ENCODE data around the gene SERPINA5.

The SERPINA5 gene

GRCh38 chr14:94548131-94548998 is 32.9 kb upstream of the SERPINA5 start:
- Histone ChIP-seq H3K36me3 (ENCODE audit: control insufficient read depth, insufficient read depth, low read length) (no peaks in the 10 kb centered on the region), H3K4me1 (ENCODE audit: control insufficient read depth, low read depth, low read length) (no peaks in the 10 kb centered on the region), H3K4me3 (ENCODE audit: low read length) (no peak overlapping the region), H3K79me2 (ENCODE audit: control insufficient read depth, insufficient read depth, low read length) (no peaks in the 10 kb centered on the region), H2BK15ac (replicated peaks; ENCODE audit: low read depth) (no peak overlapping the region), H3K9ac (ENCODE audit: low read length) (no peak overlapping the region), H2BK5ac (ENCODE audit: low read length) (no peak overlapping the region), H4K8ac (ENCODE audit: low read depth, low read length) (no peak overlapping the region), H3K79me1 (ENCODE audit: low read length) (no peaks in the 10 kb centered on the region), H3K4me2 (ENCODE audit: low read length) (no peak overlapping the region), H3K18ac (ENCODE audit: low read length) (no peak overlapping the region), H2BK120ac (ENCODE audit: low read depth, low read length) (no peak overlapping the region), H3K23ac (ENCODE audit: low read length) (no peak overlapping the region), H2AK5ac (ENCODE audit: low read length) (no peak overlapping the region), H3K56ac (ENCODE audit: low read length) (no peak overlapping the region), H3K4ac (ENCODE audit: low read depth, low read length) (no peak overlapping the region), H4K5ac (ENCODE audit: low read length) (no peak overlapping the region), H3K27ac (ENCODE audit: low read depth, low read length) (no peak overlapping the region), H3K27me3 (ENCODE audit: insufficient read depth, low read length, poor library complexity) (no peaks in the 10 kb centered on the region)
- WGBS (ENCODE audit: extremely low coverage, insufficient coverage, low lambda C conversion rate) = no CpG with 5 or more reads among the region's 14 CpGs
- DNase-seq = no peak

DNA sequence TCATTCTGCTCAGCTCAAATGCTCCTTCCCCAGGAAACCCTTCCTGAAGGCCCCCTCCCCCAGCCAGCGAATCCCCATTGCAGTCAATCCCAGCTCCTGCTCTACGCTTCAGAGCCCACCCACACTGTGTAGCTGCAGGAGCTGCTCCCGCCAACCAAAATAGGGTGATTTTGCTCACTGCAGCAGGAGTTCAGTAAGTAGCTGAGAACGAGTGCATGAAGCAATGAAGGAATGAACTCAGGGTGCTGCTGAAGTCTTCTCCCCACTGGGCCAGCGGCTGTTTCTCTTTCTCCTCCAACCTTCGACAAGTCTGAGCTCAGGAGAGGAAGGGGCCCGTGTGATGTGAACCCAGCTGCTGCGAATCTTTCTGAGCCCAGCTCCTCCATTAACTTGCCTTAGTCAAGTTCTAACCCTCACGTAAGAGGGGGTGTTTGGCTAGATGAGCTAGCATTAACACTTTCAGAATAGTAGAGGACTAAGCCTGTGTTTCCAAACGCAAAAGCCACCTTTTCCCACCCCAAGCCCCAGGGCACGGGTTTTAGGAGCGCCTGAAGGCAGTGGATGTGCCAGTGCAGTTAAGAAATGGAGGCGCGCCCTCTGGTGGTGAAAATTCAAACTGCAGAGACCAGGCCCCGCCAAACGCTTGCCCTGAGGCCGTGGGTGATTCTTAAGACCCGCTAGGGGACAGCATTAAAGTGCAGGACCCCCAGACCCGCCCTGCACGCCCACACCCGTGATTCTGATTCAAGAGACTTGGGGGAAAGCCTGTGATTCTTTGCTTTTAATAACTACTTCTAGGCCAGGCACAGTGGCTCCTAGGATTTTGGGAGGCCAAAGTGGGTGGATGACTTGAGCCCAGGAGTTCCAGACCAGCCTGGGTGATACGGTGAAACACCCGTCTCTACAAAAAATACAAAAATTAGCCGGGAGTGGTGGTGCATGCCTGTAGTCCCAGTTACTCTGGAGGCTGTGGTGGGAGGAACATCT is 31.9 kb upstream of the SERPINA5 start:
- no peak overlapping the region for H3K27ac ChIP-seq (ENCODE audit: low read depth, low read length)
- DNase-seq = peak; percentile 81
- no peaks in the 10 kb centered on the region for H3K36me3 ChIP-seq (ENCODE audit: control insufficient read depth, insufficient read depth, low read length)
- WGBS (ENCODE audit: extremely low coverage, insufficient coverage, low lambda C conversion rate) = no CpG with 5 or more reads among the region's 24 CpGs
- H2BK5ac ChIP-seq (ENCODE audit: low read length) = no peak overlapping the region
- no peak overlapping the region for H2AK5ac ChIP-seq (ENCODE audit: low read length)
- no peak overlapping the region for H3K23ac ChIP-seq (ENCODE audit: low read length)
- H2BK120ac ChIP-seq (ENCODE audit: low read depth, low read length) = no peak overlapping the region
- no peak overlapping the region for H3K4ac ChIP-seq (ENCODE audit: low read depth, low read length)
- H3K79me1 ChIP-seq (ENCODE audit: low read length) = no peaks in the 10 kb centered on the region
- H2BK15ac ChIP-seq (replicated peaks; ENCODE audit: low read depth) = no peak overlapping the region
- H3K27me3 ChIP-seq (ENCODE audit: insufficient read depth, low read length, poor library complexity) = no peaks in the 10 kb centered on the region
- no peak overlapping the region for H3K9ac ChIP-seq (ENCODE audit: low read length)
- H4K8ac ChIP-seq (ENCODE audit: low read depth, low read length) = no peak overlapping the region
- H3K4me1 ChIP-seq (ENCODE audit: control insufficient read depth, low read depth, low read length) = no peaks in the 10 kb centered on the region
- no peak overlapping the region for H3K4me2 ChIP-seq (ENCODE audit: low read length)
- H3K4me3 ChIP-seq (ENCODE audit: low read length) = no peak overlapping the region
- H4K5ac ChIP-seq (ENCODE audit: low read length) = no peak overlapping the region
- no peak overlapping the region for H3K56ac ChIP-seq (ENCODE audit: low read length)
- H3K18ac ChIP-seq (ENCODE audit: low read length) = no peak overlapping the region
- no peaks in the 10 kb centered on the region for H3K79me2 ChIP-seq (ENCODE audit: control insufficient read depth, insufficient read depth, low read length)

DNA sequence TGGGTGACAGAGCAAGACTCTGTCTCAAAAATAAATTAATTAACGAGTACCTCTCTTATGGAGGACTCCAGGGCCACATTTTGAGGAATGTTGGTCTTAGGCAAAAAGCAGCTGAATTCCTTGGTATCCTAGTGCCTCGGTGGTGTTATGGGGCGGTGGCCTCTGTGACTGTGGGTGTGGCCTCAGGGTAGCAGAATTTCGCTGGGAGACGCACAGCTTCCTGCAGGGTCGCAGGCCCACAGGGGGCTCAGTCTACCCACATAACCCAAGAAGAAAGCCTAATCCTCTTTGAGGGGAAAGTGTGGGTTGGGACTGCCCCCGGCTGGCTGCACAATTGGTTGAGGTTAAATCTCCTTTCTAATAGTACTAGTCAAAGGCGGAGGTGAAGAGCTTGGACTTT is 31.2 kb upstream of the SERPINA5 start:
- DNase-seq = no peak
- H4K5ac ChIP-seq (ENCODE audit: low read length) = no peak overlapping the region
- H3K4me2 ChIP-seq (ENCODE audit: low read length) = no peak overlapping the region
- no peaks in the 10 kb centered on the region for H3K27me3 ChIP-seq (ENCODE audit: insufficient read depth, low read length, poor library complexity)
- H3K4me3 ChIP-seq (ENCODE audit: low read length) = no peak overlapping the region
- no peaks in the 10 kb centered on the region for H3K36me3 ChIP-seq (ENCODE audit: control insufficient read depth, insufficient read depth, low read length)
- H2BK120ac ChIP-seq (ENCODE audit: low read depth, low read length) = no peak overlapping the region
- H2AK5ac ChIP-seq (ENCODE audit: low read length) = no peak overlapping the region
- H2BK5ac ChIP-seq (ENCODE audit: low read length) = no peak overlapping the region
- no peak overlapping the region for H3K23ac ChIP-seq (ENCODE audit: low read length)
- H3K79me1 ChIP-seq (ENCODE audit: low read length) = no peaks in the 10 kb centered on the region
- H3K9ac ChIP-seq (ENCODE audit: low read length) = no peak overlapping the region
- no CpG with 5 or more reads among the region's 8 CpGs for WGBS (ENCODE audit: extremely low coverage, insufficient coverage, low lambda C conversion rate)
- no peak overlapping the region for H3K18ac ChIP-seq (ENCODE audit: low read length)
- no peak overlapping the region for H4K8ac ChIP-seq (ENCODE audit: low read depth, low read length)
- no peak overlapping the region for H3K4ac ChIP-seq (ENCODE audit: low read depth, low read length)
- H3K79me2 ChIP-seq (ENCODE audit: control insufficient read depth, insufficient read depth, low read length) = no peaks in the 10 kb centered on the region
- H2BK15ac ChIP-seq (replicated peaks; ENCODE audit: low read depth) = no peak overlapping the region
- no peaks in the 10 kb centered on the region for H3K4me1 ChIP-seq (ENCODE audit: control insufficient read depth, low read depth, low read length)
- H3K27ac ChIP-seq (ENCODE audit: low read depth, low read length) = no peak overlapping the region
- H3K56ac ChIP-seq (ENCODE audit: low read length) = no peak overlapping the region

DNA sequence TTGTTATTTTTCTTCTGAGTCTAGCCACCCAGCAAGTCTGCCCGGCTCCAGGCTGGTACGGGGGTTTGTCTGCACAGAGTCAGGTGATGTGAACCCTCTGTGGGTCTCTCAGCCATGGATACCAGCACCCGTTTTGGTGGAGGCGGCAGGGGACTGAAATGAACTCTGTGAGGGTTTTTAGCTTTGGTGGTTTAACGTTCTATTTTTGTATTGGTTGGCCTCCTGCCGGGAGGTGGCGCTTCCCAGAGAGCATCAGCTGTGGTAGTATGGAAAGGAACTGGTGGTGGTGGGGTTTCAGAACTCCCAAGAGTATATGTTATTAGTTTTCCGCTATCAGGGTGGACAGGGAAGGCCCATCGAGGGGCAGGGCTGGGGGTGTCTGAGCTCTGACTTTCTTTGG is 25.2 kb upstream of the SERPINA5 start:
- H3K79me1 ChIP-seq (ENCODE audit: low read length) = no peaks in the 10 kb centered on the region

DNA sequence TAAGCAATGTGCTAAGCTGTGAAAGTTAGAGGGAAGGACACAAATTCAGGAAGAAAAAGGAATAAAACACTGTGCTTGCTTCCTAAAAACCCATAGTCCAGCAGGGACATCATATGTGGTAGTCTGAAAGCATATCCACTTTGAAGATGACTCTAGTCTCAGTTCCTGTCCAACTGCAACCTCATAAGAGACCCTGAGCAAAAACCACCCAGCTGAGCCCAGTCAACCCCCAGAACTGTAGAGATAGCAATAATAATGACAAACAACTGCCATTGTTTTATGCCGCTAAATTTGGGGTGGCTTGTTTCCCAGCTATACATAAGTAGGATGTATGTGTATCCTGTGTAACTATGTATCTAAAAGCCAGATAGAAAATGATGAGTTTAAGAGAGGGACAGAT is 23.9 kb upstream of the SERPINA5 start:
- Histone ChIP-seq H3K79me1 (ENCODE audit: low read length) (no peaks in the 10 kb centered on the region), H4K5ac (ENCODE audit: low read length) (no peak overlapping the region), H2BK5ac (ENCODE audit: low read length) (no peak overlapping the region), H4K8ac (ENCODE audit: low read depth, low read length) (no peak overlapping the region), H3K23ac (ENCODE audit: low read length) (no peak overlapping the region), H3K9ac (ENCODE audit: low read length) (no peak overlapping the region), H3K4ac (ENCODE audit: low read depth, low read length) (no peak overlapping the region), H3K27ac (ENCODE audit: low read depth, low read length) (no peak overlapping the region), H3K79me2 (ENCODE audit: control insufficient read depth, insufficient read depth, low read length) (no peaks in the 10 kb centered on the region), H3K4me2 (ENCODE audit: low read length) (no peak overlapping the region), H2BK15ac (replicated peaks; ENCODE audit: low read depth) (no peak overlapping the region), H3K27me3 (ENCODE audit: insufficient read depth, low read length, poor library complexity) (no peaks in the 10 kb centered on the region), H3K4me3 (ENCODE audit: low read length) (no peak overlapping the region), H3K56ac (ENCODE audit: low read length) (no peak overlapping the region), H2AK5ac (ENCODE audit: low read length) (no peak overlapping the region), H3K36me3 (ENCODE audit: control insufficient read depth, insufficient read depth, low read length) (no peaks in the 10 kb centered on the region), H3K18ac (ENCODE audit: low read length) (no peak overlapping the region), H3K4me1 (ENCODE audit: control insufficient read depth, low read depth, low read length) (no peaks in the 10 kb centered on the region), H2BK120ac (ENCODE audit: low read depth, low read length) (no peak overlapping the region)
- no CpG with 5 or more reads among the region's 1 CpG for WGBS (ENCODE audit: extremely low coverage, insufficient coverage, low lambda C conversion rate)
- no peak for DNase-seq

More for the DNA sequence above, 25.2 kb upstream of the SERPINA5 start:
- Histone ChIP-seq H4K5ac (ENCODE audit: low read length) (no peak overlapping the region), H3K27me3 (ENCODE audit: insufficient read depth, low read length, poor library complexity) (no peaks in the 10 kb centered on the region), H3K9ac (ENCODE audit: low read length) (no peak overlapping the region), H3K56ac (ENCODE audit: low read length) (no peak overlapping the region), H3K36me3 (ENCODE audit: control insufficient read depth, insufficient read depth, low read length) (no peaks in the 10 kb centered on the region), H3K18ac (ENCODE audit: low read length) (no peak overlapping the region), H3K4me3 (ENCODE audit: low read length) (no peak overlapping the region), H4K8ac (ENCODE audit: low read depth, low read length) (no peak overlapping the region), H3K4me2 (ENCODE audit: low read length) (no peak overlapping the region), H2BK5ac (ENCODE audit: low read length) (no peak overlapping the region), H2AK5ac (ENCODE audit: low read length) (no peak overlapping the region), H3K23ac (ENCODE audit: low read length) (no peak overlapping the region), H3K4me1 (ENCODE audit: control insufficient read depth, low read depth, low read length) (no peaks in the 10 kb centered on the region), H2BK15ac (replicated peaks; ENCODE audit: low read depth) (no peak overlapping the region), H3K27ac (ENCODE audit: low read depth, low read length) (no peak overlapping the region), H2BK120ac (ENCODE audit: low read depth, low read length) (no peak overlapping the region), H3K4ac (ENCODE audit: low read depth, low read length) (no peak overlapping the region), H3K79me2 (ENCODE audit: control insufficient read depth, insufficient read depth, low read length) (no peaks in the 10 kb centered on the region)
- no CpG with 5 or more reads among the region's 9 CpGs for WGBS (ENCODE audit: extremely low coverage, insufficient coverage, low lambda C conversion rate)
- no peak for DNase-seq

Data from mesendoderm (in vitro differentiated cells).